ENCODE data around the gene FLRT1. TPM values are rescaled to one million over a fixed set of nuclear protein-coding genes. Genes with fewer than 3 reads are reported as not detected.

FLRT1 gene
- total RNA-seq, 1 donor, result under 0.01 TPM

- TF ChIP-seq CTCF (IDR thresholded peaks at IDR 0.05; ENCODE audit: insufficient read depth, low read depth, low read length), result no peak
- no peak for DNase-seq (ENCODE audit: low read depth)
- no peak overlapping the region for H3K4me3 ChIP-seq (ENCODE audit: low read depth, low read length)
Observed at GRCh38 chr11:64084951-64085710, 49.4 kb downstream of the FLRT1 start.

Other genes starting within 250 kb of the FLRT1 start
- 24.2 and 25.4 TPM in 2 replicates for gene SPINDOC, start 222.5 kb upstream of the FLRT1 start, total RNA-seq
- gene MARK2, start 196.8 kb upstream of the FLRT1 start, total RNA-seq, result 14.5 and 16.4 TPM in 2 replicates
- gene RCOR2, start 118.8 kb upstream of the FLRT1 start, total RNA-seq, result 1.7 and 3.2 TPM in 2 replicates
- gene NAA40, start 96.9 kb upstream of the FLRT1 start, total RNA-seq, result 13.5 and 16.4 TPM in 2 replicates
- 225 and 447 TPM in 2 replicates for gene COX8A, start 61.3 kb upstream of the FLRT1 start, total RNA-seq
- gene OTUB1, start 49.5 kb upstream of the FLRT1 start, total RNA-seq, result 36.4 and 38.0 TPM in 2 replicates
- 8.6 and 12.9 TPM in 2 replicates for gene MACROD1, start 130.2 kb downstream of the FLRT1 start, total RNA-seq
- gene STIP1, start 150.2 kb downstream of the FLRT1 start, total RNA-seq, result 149 and 206 TPM in 2 replicates
- 4.3 and 7.4 TPM in 2 replicates for gene FERMT3, start 170.8 kb downstream of the FLRT1 start, total RNA-seq
- 32.4 and 33.2 TPM in 2 replicates for gene TRPT1, start 190.3 kb downstream of the FLRT1 start, total RNA-seq
- gene NUDT22, start 190.3 kb downstream of the FLRT1 start, total RNA-seq, result 43.6 and 80.5 TPM in 2 replicates
- gene DNAJC4, start 194.6 kb downstream of the FLRT1 start, total RNA-seq, result 6.5 and 9.3 TPM in 2 replicates
- 17.7 and 21.9 TPM in 2 replicates for gene VEGFB, start 198.7 kb downstream of the FLRT1 start, total RNA-seq
- 46.7 and 47.5 TPM in 2 replicates for gene FKBP2, start 205.2 kb downstream of the FLRT1 start, total RNA-seq
- 155 and 175 TPM in 2 replicates for gene PPP1R14B, start 211.0 kb downstream of the FLRT1 start, total RNA-seq
- 53.8 and 66.5 TPM in 2 replicates for gene PLCB3, start 215.6 kb downstream of the FLRT1 start, total RNA-seq
- gene BAD, start 248.7 kb downstream of the FLRT1 start, total RNA-seq, result 64.3 and 86.7 TPM in 2 replicates
- 10.6 and 10.8 TPM in 2 replicates for gene GPR137, start 249.9 kb downstream of the FLRT1 start, total RNA-seq

Data from fibroblast of villous mesenchyme (primary cell).